ENCODE measurements around the gene CFAP298. TPM values are rescaled to one million over a fixed set of nuclear protein-coding genes. Genes with fewer than 3 reads are reported as not detected.

The CFAP298 gene
- total RNA-seq, 4 donors from 2014 or later: 24.2 to 34.8 (median 28.2) TPM

DNA sequence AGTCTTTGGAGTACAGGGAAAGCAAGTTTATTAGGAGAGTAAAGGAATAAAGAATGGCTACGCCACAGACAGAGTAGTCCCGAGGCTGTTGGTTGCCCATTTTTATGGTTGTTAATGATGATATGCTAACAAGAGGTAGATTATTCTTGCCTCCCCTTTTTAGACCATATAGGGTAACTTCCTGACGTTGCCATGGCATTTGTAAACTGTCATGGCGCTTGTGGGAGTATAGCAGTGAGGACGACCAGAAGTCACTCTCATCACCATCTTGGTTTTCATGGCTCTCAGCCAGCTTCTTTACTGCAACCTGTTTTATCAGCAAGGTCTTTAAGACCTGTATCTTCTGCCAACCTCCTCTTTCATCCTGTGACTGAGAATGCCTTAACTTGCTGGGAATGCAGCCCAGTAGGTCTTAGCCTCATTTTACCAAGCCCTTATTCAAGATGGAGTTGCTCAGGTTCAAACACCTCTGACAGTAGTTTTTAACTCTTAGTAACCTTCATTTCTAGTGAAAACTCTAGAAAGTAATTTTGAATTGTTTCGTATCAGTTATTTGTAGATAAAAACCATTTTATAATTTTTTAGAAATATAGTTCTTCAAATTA is 53.1 kb downstream of the CFAP298 start:
- TF ChIP-seq, protein P1, sequence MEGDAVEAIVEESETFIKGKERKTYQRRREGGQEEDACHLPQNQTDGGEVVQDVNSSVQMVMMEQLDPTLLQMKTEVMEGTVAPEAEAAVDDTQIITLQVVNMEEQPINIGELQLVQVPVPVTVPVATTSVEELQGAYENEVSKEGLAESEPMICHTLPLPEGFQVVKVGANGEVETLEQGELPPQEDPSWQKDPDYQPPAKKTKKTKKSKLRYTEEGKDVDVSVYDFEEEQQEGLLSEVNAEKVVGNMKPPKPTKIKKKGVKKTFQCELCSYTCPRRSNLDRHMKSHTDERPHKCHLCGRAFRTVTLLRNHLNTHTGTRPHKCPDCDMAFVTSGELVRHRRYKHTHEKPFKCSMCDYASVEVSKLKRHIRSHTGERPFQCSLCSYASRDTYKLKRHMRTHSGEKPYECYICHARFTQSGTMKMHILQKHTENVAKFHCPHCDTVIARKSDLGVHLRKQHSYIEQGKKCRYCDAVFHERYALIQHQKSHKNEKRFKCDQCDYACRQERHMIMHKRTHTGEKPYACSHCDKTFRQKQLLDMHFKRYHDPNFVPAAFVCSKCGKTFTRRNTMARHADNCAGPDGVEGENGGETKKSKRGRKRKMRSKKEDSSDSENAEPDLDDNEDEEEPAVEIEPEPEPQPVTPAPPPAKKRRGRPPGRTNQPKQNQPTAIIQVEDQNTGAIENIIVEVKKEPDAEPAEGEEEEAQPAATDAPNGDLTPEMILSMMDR (IDR thresholded peaks at IDR 0.05): no peak
- no peak for TF ChIP-seq POLR2A (IDR thresholded peaks at IDR 0.05)
- Histone ChIP-seq H3K4me3 (no peak overlapping the region), H3K4me1 (peaks cover 0 to 11% (median 0%) of the 10 kb centered on the region in 3 donors), H3K36me3 (no peaks in the 10 kb centered on the region), H3K27ac (no peak overlapping the region), H3K27me3 (no peaks in the 10 kb centered on the region), H3K9me3 (no peaks in the 10 kb centered on the region)
- DNase-seq: no peak
- intact Hi-C loops (cut with DNase I): no loop called here
- 87 to 91% methylated on average over 6 of the region's 6 CpGs for WGBS, 2 donors

DNA sequence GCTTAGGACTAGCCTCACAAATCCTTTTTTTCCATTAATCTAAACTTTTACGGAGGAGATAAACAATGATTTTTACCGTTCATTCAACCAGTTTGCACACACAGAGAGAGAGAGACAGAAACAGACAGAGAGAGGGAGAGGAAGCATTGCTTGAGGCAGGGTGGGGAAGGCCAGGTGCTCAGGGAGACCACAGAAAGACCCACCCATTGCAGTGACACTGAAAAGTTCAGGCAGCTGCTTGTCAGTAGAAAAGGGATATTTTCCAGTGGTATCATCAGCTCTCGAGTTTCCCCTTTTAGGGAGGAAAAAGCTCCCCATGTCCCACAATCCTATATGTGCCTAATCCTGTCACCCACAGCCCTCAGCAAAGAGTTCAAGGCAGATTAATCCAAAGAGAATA is 54.1 kb downstream of the CFAP298 start:
- no peaks in the 10 kb centered on the region for H3K36me3 ChIP-seq
- no peak for DNase-seq
- no peaks in the 10 kb centered on the region for H3K9me3 ChIP-seq
- H3K4me1 ChIP-seq: peaks cover 0 to 11% (median 0%) of the 10 kb centered on the region in 3 donors
- H3K27me3 ChIP-seq: no peaks in the 10 kb centered on the region
- WGBS, 2 donors: 75 to 86% methylated on average over 3 of the region's 3 CpGs
- H3K27ac ChIP-seq: no peak overlapping the region
- intact Hi-C loops (cut with DNase I): no loop called here
- TF ChIP-seq, protein P1 (IDR thresholded peaks at IDR 0.05): no peak
- no peak for TF ChIP-seq POLR2A (IDR thresholded peaks at IDR 0.05)
- H3K4me3 ChIP-seq: no peak overlapping the region

DNA sequence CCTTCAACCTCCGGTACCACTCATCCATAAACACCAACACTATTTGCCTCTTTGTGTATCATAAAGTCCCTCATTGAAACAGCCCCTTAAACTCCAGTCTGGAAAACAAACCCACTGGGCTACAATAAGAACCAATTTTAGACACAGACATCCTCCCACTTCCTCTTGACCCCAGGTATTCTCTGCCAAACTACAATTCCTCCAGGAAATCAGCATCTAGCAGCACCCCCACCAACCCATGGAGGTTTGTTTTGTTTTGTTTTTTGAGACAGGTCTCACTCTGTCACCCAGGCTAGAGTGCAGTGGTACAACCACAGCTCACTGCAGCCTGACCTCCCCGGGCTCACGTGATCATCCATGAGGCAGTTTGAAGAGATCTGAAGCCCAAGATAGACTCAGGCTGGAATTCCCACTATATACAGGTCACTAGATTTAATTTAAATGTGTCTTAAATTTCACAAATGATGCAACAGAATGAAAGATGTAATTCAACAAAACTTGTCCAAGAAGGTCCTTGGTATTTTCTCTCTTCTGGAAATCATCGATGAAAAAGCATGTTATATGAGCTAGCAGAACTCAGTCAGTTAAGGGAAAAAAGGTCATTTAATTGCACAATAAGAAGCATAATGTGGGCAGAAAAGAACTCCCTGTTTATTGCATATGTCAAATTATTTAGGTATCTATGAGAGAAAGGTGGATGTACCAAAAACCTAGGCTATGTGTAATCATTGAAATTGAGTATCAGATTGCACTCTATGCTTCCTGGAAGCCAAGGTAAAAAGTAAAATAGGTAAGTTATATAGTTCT is 57.1 kb downstream of the CFAP298 start:
- H3K27me3 ChIP-seq: no peaks in the 10 kb centered on the region
- intact Hi-C loops (cut with DNase I): no loop called here
- no peaks in the 10 kb centered on the region for H3K36me3 ChIP-seq
- no peak for DNase-seq
- 94 to 98% methylated on average over 4 of the region's 4 CpGs for WGBS, 2 donors
- no peak for TF ChIP-seq POLR2A (IDR thresholded peaks at IDR 0.05)
- TF ChIP-seq, protein P1 (IDR thresholded peaks at IDR 0.05): no peak
- no peaks in the 10 kb centered on the region for H3K9me3 ChIP-seq
- H3K27ac ChIP-seq: no peak overlapping the region
- H3K4me3 ChIP-seq: no peak overlapping the region
- no peaks in the 10 kb centered on the region for H3K4me1 ChIP-seq

DNA sequence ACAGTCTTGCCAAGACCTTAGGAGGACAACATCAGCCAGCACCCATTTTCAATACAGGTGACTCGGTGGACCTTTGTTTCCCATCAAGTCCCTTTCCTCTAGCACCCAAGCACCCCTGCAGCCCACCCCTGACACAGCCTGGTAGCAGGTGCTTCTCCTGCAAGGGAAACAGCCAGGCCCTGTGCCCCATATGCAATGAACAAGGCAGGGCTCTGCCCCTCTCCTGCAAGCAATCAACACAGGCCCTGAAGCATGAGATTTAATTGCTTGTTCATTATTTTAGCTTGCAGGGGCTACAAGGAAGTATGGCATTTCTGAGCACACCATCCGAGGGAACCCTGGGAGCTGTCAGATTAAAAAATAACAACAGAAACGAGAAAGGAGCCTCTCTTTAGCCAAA is 62.3 kb downstream of the CFAP298 start:
- WGBS, 2 donors: 51 to 63% methylated on average over 3 of the region's 3 CpGs
- no peaks in the 10 kb centered on the region for H3K27me3 ChIP-seq
- TF ChIP-seq, protein P1 (IDR thresholded peaks at IDR 0.05): no peak
- no peak for TF ChIP-seq POLR2A (IDR thresholded peaks at IDR 0.05)

DNA sequence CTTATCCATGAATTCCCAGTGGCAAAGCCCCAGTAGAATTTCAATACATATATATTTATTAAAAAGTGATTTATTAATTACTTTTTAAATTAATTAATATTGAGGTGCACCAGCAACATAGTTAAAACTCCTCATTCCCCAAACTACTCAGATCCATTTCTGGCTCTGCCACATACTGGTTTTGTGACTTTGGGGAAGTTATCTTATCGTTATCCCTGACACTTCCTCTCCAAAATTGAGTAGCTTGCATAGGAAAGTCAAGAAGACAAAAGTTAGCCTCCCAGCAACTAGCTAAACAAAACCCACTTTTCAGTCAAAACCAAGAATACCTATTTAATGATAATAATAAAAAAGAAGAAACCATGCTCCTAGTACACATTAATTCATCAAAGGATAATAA is 62.7 kb downstream of the CFAP298 start:
- no peaks in the 10 kb centered on the region for H3K4me1 ChIP-seq
- intact Hi-C loops (cut with DNase I): no loop called here
- DNase-seq: no peak
- no peaks in the 10 kb centered on the region for H3K36me3 ChIP-seq
- no peaks in the 10 kb centered on the region for H3K27me3 ChIP-seq
- no peak overlapping the region for H3K4me3 ChIP-seq
- WGBS, 2 donors: 64 to 67% methylated on average over 1 of the region's 1 CpG
- TF ChIP-seq POLR2A (IDR thresholded peaks at IDR 0.05): no peak
- H3K9me3 ChIP-seq: no peaks in the 10 kb centered on the region
- H3K27ac ChIP-seq: no peak overlapping the region

More for the DNA sequence above, 62.3 kb downstream of the CFAP298 start:
- intact Hi-C loops (cut with DNase I): no loop called here
- Histone ChIP-seq H3K36me3 (no peaks in the 10 kb centered on the region), H3K27ac (no peak overlapping the region), H3K9me3 (no peaks in the 10 kb centered on the region), H3K4me1 (no peaks in the 10 kb centered on the region), H3K4me3 (no peak overlapping the region)
- DNase-seq: no peak

Small RNA genes lying within 50 kb of the gene (small RNA-seq; reads per million reads assigned to genes)
- 0 to 1.8 (median 0.07) reads per million in 4 donors for gene RNA5SP490

Other genes with a start within 250 kb of the CFAP298 start
- 10 to 100 TPM; 11.1 to 24.8 (median 17.9) TPM for gene URB1, start 219.4 kb downstream of the CFAP298 start, total RNA-seq
- 10 to 100 TPM; 12.7 to 39.9 (median 24.4) TPM for gene EVA1C, start 199.7 kb downstream of the CFAP298 start, total RNA-seq
- 1 to 10 TPM in 1 of 4 donors, under 1 TPM in 1, not detected in 2; 0.19 to 5.6 TPM for gene TCP10L, start 26.9 kb downstream of the CFAP298 start, total RNA-seq
- gene SYNJ1, start 115.6 kb upstream of the CFAP298 start, total RNA-seq: 10 to 100 TPM in 1 of 4 donors, 1 to 10 TPM in 3; 6.5 to 13.8 (median 7.6) TPM
- 10 to 100 TPM; 14.4 to 46.9 (median 23.3) TPM for gene PAXBP1, start 159.4 kb upstream of the CFAP298 start, total RNA-seq